ENCODE results near the gene CASTOR1.

Gene CASTOR1

DNA sequence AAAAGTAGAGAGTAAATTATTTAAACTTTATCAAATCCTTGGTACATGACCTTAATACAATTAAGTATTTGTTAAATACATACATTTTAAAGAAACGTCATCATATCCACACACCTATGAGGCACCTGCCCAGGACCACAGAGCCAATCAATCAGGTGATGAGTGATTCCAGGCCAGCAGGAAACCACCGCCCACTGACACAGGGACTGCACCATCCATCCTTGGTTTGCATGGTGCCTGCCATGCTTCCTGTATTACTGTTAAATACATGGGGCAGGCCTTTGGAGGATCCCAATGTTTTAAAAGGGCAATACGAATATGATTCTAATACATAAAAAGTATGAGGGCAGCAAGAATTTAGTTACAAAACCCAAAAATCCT is 44.4 kb upstream of the CASTOR1 start:
- TF ChIP-seq, protein P1, sequence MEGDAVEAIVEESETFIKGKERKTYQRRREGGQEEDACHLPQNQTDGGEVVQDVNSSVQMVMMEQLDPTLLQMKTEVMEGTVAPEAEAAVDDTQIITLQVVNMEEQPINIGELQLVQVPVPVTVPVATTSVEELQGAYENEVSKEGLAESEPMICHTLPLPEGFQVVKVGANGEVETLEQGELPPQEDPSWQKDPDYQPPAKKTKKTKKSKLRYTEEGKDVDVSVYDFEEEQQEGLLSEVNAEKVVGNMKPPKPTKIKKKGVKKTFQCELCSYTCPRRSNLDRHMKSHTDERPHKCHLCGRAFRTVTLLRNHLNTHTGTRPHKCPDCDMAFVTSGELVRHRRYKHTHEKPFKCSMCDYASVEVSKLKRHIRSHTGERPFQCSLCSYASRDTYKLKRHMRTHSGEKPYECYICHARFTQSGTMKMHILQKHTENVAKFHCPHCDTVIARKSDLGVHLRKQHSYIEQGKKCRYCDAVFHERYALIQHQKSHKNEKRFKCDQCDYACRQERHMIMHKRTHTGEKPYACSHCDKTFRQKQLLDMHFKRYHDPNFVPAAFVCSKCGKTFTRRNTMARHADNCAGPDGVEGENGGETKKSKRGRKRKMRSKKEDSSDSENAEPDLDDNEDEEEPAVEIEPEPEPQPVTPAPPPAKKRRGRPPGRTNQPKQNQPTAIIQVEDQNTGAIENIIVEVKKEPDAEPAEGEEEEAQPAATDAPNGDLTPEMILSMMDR (IDR thresholded peaks at IDR 0.05; ENCODE audit: control insufficient read depth, extremely low read depth, insufficient read depth): no peak
- DNase-seq (ENCODE audit: low read depth): no peak

DNA sequence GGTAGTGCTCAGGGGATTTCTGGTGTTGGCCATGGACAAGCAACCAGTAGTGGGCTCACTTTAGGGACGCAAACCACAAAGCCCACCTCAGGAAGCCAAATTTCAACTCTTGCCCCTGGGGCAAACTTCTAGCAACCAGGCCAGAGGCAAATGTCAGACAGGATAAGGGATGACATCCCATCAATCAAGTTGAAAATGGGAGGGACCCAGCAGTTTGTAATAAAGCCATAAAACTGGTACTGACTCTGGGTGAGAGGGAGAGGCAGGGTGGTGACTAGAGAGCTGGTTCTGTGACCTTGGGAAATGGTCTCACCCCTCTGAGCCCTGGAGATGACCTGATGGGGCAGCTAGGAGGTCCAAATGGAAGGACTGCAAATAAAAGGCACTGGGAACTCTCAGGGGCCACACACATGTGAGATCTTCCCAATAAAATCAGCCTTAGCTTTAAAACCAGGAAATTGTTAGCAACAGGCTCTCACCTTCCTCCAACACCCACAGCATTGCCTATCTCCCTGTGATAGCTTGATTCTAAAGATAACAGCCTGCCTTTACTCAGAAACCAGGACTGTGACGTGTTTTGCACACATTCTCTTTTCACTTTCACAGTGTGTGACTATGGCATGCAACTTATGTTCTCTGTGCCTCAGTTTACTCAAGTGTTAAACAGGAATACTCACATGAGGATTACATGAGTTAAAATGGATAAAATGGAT is 43.8 kb upstream of the CASTOR1 start:
- TF ChIP-seq, protein P1 (IDR thresholded peaks at IDR 0.05; ENCODE audit: control insufficient read depth, extremely low read depth, insufficient read depth): no peak
- no peak for DNase-seq (ENCODE audit: low read depth)
- no peak overlapping the region for H3K4me3 ChIP-seq (ENCODE audit: low read depth, low read length)

More for the DNA sequence above, 44.4 kb upstream of the CASTOR1 start:
- no peak overlapping the region for H3K4me3 ChIP-seq (ENCODE audit: low read depth, low read length)

DNA sequence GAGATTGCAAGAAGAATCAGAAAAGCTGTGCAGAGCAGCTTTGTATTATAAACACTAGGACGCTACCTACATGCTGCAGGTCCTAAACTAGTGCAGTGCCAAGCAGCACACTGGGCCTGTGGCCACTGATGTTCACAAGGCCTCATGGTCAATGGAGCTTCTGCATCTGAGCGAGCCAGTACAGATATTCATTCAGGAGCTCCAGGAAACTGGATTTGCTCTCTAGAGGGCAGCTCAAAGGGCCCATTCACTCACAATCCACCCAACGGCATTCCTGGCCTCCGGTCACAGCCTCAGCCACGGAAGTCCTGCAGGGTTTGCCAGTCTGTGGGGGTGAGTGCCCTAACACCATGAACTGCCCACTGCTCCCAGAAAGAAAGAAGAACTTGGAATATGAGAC is 43.2 kb upstream of the CASTOR1 start:
- no peak overlapping the region for H3K4me3 ChIP-seq (ENCODE audit: low read depth, low read length)
- DNase-seq (ENCODE audit: low read depth): no peak
- TF ChIP-seq, protein P1 (IDR thresholded peaks at IDR 0.05; ENCODE audit: control insufficient read depth, extremely low read depth, insufficient read depth): no peak

DNA sequence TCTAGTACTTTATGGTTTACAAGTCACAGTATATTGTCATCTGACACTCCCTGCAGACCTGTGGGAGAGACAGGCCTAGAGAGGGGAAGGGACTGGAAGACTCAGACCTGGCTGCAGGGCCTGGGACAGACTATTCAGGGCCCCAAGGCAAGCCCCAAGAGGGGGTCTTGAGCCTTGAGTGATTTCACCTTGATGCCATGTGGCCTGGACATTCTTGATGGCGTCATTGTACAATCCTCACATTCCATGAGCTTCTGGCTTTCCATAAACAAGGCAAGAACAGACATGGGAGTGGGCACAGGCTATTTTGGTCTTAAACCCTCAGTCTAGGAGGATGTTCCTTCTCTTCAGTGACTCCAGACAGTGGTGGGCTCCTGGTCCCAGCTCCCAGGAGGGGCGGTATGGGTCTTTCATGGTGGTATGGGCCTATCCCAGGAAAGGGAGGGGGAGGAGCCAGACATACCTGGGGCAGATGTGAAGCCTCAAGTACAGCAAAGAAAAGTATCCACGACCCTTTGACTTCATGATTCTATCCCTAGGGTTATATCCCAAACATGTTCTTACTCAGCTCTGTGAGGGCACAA is 39.3 kb upstream of the CASTOR1 start:
- no peak for DNase-seq (ENCODE audit: low read depth)
- H3K4me3 ChIP-seq (ENCODE audit: low read depth, low read length): no peak overlapping the region
- TF ChIP-seq, protein P1 (IDR thresholded peaks at IDR 0.05; ENCODE audit: control insufficient read depth, extremely low read depth, insufficient read depth): no peak

DNA sequence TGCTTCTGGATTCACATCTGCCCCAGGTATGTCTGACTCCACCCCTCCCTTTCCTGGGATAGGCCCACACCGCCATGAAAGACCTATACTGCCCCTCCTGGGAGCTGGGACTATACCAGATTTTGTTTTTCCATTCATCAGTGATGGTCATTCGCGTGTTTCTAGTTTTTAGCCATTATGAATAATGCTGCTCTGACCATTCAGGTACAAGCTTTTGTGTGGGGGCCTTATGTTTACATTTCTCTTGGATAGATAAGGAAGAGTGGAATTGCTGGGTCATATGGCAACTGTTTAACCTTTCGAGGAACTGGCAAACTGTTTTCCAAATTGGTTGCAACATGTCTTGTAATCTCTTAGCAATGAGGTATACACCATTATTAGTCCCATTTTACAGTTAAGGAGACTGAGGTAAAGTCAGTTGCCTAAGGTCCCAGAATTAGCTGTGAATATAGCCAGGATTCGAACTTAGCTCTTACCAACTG is 38.6 kb upstream of the CASTOR1 start:
- peak overlapping the region; percentile 62; the same call in 1 of the 2 replicates for H3K4me3 ChIP-seq (ENCODE audit: low read depth, low read length)
- TF ChIP-seq, protein P1 (IDR thresholded peaks at IDR 0.05; ENCODE audit: control insufficient read depth, extremely low read depth, insufficient read depth): peak; percentile 44; the same call in 1 of the 2 replicates
- DNase-seq (ENCODE audit: low read depth): no peak

DNA sequence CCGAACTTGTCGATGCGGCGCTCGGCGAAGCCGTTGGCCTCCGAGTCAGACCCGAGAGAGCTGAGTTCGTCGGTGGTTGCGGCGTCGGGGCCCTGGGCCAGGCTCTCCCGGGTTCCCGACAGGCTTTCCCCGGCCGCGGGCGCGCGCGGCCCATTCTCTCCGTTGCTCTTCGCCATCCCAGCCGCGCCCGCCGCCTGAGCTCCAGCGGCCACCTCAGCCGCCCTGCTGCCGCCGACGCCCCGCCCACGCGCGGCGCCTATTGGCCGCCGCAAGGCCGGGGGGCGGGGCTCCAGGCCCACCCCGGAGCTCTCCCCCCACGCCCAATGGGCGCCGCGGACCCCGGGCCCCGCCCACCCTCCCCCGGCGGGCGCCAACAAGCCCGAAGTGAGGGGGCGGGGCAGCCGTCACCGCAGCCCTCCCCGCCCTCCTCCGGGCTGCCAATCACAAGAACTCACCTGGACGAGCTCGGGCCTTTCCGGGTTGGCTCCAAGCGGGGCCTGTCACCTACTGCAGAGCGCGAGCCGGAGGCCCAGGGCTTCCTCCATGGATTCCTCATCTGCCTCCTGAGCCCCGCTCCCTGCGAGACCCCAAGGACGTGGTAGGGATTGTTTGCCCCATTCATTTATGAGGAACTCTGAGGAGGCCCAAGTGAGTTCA is 37.5 kb upstream of the CASTOR1 start, which contains the start of gene TBC1D10A:
Gene TBC1D10A (minus strand): TSS at position 236 of the 657 bp plus-strand sequence. CDS start 60 bp downstream, at position 176.
- H3K4me3 ChIP-seq (ENCODE audit: low read depth, low read length): peak within 1 kb of the TSS; percentile 75
- peak; percentile 80 for DNase-seq (ENCODE audit: low read depth)
- TF ChIP-seq, protein P1 (IDR thresholded peaks at IDR 0.05; ENCODE audit: control insufficient read depth, extremely low read depth, insufficient read depth): no peak

Data from LNCaP clone FGC (cell line).